HUES48 (cell line): Measurements from ENCODE around the gene SPEM2.

ENCODE experiments used
- H3K27ac ChIP-seq: one replicate; pipeline ENCODE4 v1.7.0; 2013; ENCODE audit warnings: low read depth, low read length, inconsistent platforms
- H3K27me3 ChIP-seq: 2 replicates; pipeline ENCODE4 v1.6.1; 2013; ENCODE audit warnings: mild to moderate bottlenecking, low read length; ENCODE audit not compliant: control insufficient read depth, insufficient read depth
- H3K36me3 ChIP-seq: 2 replicates; pipeline ENCODE4 v1.6.1; 2013; ENCODE audit warnings: low read length; ENCODE audit not compliant: control insufficient read depth, insufficient read depth
- H3K4me1 ChIP-seq: 2 replicates; pipeline ENCODE4 v1.6.1; 2013; ENCODE audit warnings: mild to moderate bottlenecking, low read length; ENCODE audit not compliant: control insufficient read depth, insufficient read depth
- H3K4me3 ChIP-seq: 2 replicates; pipeline ENCODE4 v1.5.1; 2013; ENCODE audit warnings: mild to moderate bottlenecking, low read depth, low read length
- H3K9ac ChIP-seq: 2 replicates; pipeline ENCODE4 v1.6.1; 2013; ENCODE audit warnings: mild to moderate bottlenecking, low read depth, low read length, moderate library complexity
- H3K9me3 ChIP-seq: 2 replicates; pipeline ENCODE4 v1.6.1; 2013; ENCODE audit warnings: low read length; ENCODE audit not compliant: control insufficient read depth, insufficient read depth

The SPEM2 gene

DNA sequence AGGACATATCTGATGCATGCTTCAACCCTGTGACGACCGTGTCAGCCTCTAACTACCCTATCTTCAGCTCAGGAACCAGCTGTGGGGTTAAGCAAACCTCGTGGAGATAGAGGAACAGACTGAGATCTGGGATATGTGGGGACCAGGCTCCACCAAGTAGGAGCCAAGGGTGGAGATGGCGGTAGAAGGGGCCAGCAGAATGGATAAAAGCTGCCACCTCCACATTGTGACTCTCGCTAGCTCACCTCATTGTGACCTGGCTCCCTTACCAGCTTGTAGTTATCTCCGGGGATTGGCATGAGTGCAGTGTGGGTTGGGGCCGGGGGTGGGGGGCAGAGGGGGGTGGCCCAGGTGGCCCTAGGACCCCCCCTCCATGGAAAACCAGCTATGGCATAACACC lies at the start of gene SPEM2:
Gene SPEM2 (plus strand): TSS at position 301 of the 400 bp plus-strand sequence. CDS start 73 bp downstream, at position 374.
- Histone ChIP-seq H3K27ac (no peak within 1 kb of the TSS), H3K27me3 (no peaks in the 10 kb centered on the region), H3K4me1 (no peaks in the 10 kb centered on the region), H3K36me3 (no peaks in the 10 kb centered on the region), H3K9me3 (no peaks in the 10 kb centered on the region), H3K4me3 (no peak within 1 kb of the TSS), H3K9ac (no peak within 1 kb of the TSS)

DNA sequence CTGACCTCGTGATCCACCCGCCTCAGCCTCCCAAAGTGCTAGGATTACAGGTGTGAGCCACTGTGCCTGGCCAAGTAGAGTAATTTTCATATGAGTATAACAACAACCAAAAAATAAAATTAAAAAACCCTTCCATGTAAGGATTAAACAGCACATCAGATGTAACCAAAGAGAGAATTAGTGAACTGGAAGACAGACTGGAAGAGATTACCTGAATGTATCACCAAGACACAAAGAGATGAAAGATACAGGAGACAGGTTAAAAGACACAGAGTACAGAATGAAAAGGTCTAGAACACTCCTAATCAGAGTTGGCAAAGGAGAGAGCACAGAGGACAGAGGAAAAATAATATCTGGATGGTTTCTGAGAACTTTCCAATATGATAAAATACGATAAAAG lies 46.3 kb upstream of the SPEM2 start:
- Histone ChIP-seq H3K4me3 (no peak overlapping the region), H3K27me3 (peaks cover 45% of the 10 kb centered on the region), H3K9me3 (no peaks in the 10 kb centered on the region), H3K27ac (no peak overlapping the region), H3K36me3 (no peaks in the 10 kb centered on the region), H3K9ac (no peak overlapping the region), H3K4me1 (peaks cover 5% of the 10 kb centered on the region; the same call in 1 of the 2 replicates)

DNA sequence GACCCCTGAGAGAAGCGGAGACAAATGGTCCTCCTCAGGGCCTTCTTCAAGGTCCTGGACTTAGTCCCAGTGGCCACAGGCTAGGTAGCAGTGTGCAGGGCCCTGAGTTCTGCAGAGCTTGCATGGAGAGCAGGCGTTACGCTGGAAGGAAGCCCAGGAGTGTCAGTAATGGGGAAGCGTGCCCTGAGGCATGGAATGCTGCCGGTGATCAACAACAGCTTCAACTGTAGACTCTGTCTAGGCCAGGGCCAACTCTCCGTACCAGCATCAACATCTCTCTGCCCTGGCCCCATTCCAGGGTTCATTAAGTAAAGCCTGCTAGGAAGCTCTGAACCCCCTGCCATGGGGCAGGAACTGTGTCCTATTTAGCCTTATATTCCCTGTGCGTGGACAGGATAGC lies 45.1 kb upstream of the SPEM2 start:
- peak overlapping the region; percentile 59 for H3K4me3 ChIP-seq
- no peak overlapping the region for H3K9ac ChIP-seq
- H3K9me3 ChIP-seq: no peaks in the 10 kb centered on the region
- H3K27me3 ChIP-seq: peaks cover 45% of the 10 kb centered on the region
- peaks cover 12% of the 10 kb centered on the region; the same call in 1 of the 2 replicates for H3K4me1 ChIP-seq
- no peak overlapping the region for H3K27ac ChIP-seq
- H3K36me3 ChIP-seq: no peaks in the 10 kb centered on the region

DNA sequence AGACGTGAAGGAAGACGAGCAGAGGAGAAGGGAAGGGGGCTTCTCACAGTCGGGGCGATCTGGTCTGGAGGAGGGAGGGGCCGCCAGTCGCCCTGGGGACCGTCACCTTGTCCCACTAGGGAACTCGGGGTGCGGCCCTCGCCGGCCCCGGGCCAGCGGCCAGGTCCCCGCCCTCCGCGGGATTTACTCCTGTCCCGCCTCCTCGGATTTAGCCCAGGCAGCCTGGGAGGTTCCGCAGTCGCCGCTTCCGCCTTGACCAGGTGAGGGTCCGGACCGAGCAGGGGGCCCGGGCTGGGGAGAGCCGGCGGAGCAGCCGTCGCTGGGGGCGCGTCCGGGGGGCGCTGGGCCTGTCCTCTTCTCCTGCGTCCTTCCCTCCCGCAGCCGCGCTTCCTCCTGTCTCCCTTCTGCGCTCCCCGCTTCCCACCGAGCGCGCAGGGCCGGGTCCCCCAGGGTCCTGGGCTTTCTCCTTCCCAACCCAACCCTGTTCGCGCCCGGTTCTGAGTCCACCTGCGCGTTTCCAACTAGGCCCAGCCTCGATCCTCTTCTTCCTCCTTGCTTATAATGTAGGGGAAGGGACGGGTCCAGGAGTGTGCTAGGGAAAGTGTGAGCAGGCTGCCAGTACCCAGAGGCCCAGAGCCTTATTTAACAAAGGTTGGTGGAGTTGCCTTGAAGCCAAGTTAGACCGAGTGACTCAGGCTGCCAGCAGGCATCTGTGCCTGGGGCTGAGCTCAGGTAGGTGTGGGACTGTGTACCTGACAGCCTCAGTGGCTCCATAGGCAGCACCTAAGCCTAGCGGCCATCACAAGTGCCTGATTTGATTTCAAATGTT lies 44.3 kb upstream of the SPEM2 start, which contains the start of gene TNK1:
Gene TNK1 (plus strand): TSS at position 235 of the 829 bp plus-strand sequence. CDS start 1,838 bp downstream, outside the sequence.
- peak within 1 kb of the TSS; percentile 59 for H3K4me3 ChIP-seq
- no peak within 1 kb of the TSS for H3K9ac ChIP-seq
- H3K4me1 ChIP-seq: peaks cover 12% of the 10 kb centered on the region; the same call in 1 of the 2 replicates
- no peaks in the 10 kb centered on the region for H3K36me3 ChIP-seq
- no peaks in the 10 kb centered on the region for H3K9me3 ChIP-seq
- no peak within 1 kb of the TSS for H3K27ac ChIP-seq
- peaks cover 45% of the 10 kb centered on the region for H3K27me3 ChIP-seq

DNA sequence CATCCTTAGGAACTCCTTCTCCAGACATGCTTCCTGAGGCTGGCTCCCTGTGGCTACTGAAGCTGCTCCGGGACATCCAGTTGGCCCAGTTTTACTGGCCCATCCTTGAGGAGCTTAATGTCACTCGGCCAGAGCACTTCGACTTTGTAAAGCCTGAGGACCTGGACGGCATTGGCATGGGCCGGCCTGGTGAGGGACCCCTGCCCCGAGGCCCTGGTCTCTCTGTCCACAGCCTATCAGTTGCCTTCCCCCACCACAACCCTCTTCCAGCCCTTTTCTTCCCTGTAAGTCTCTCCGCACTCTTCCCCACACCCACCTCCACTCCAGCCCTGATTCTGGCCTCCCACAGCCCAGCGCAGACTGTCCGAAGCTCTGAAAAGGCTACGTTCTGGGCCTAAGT lies 42.5 kb upstream of the SPEM2 start:
- Histone ChIP-seq H3K9ac (no peak overlapping the region), H3K9me3 (no peaks in the 10 kb centered on the region), H3K27ac (no peak overlapping the region), H3K27me3 (peaks cover 45% of the 10 kb centered on the region), H3K4me3 (no peak overlapping the region), H3K36me3 (peaks cover 6% of the 10 kb centered on the region), H3K4me1 (peaks cover 12% of the 10 kb centered on the region; the same call in 1 of the 2 replicates)

DNA sequence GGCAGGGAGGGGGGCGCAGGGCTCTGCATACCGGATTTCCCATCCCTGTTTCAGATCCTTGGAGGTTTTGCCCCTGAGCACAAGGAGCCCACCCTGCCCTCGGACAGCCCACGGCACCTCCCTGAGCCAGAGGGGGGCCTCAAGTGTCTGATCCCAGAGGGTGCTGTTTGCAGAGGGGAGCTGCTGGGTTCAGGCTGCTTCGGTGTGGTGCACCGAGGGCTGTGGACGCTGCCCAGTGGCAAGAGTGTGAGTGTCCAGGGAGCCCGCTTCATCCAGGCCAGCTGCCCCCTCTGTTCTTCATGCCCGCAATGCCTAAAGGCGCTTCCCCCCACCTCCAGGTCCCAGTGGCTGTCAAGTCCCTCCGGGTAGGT lies 42.1 kb upstream of the SPEM2 start:
- no peak overlapping the region for H3K27ac ChIP-seq
- no peaks in the 10 kb centered on the region for H3K9me3 ChIP-seq
- no peak overlapping the region for H3K9ac ChIP-seq
- peaks cover 11% of the 10 kb centered on the region for H3K36me3 ChIP-seq
- H3K4me3 ChIP-seq: peak overlapping the region; percentile 64
- peaks cover 12% of the 10 kb centered on the region; the same call in 1 of the 2 replicates for H3K4me1 ChIP-seq
- H3K27me3 ChIP-seq: peaks cover 45% of the 10 kb centered on the region

DNA sequence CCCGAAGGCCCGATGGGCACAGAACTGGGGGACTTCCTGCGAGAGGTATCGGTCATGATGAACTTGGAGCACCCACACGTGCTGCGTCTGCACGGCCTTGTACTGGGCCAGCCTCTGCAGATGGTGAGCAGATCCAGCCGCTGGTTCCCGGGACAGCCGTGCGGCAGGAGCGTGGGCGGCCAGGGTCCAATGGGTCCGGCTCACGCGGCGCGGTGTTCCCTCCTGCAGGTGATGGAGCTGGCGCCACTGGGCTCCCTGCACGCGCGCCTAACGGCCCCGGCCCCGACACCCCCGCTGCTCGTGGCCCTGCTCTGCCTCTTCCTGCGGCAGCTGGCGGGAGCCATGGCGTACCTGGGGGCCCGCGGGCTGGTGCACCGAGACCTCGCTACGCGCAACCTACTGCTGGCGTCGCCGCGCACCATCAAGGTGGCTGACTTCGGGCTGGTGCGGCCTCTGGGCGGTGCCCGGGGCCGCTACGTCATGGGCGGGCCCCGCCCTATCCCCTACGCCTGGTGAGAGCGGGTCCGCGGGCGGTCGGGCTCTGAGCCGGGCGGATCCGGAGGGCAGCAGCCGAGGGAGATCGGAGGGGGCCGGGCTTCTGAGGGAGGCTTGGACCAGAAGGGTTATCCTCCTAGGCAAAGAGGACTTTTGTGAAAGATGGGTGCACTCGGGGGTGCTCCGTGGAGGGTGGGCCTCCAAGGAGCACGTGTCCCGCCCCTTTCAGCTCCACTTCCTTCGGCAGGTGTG lies 41.5 kb upstream of the SPEM2 start:
- Histone ChIP-seq H3K4me1 (peaks cover 12% of the 10 kb centered on the region; the same call in 1 of the 2 replicates), H3K27me3 (peaks cover 45% of the 10 kb centered on the region), H3K9me3 (no peaks in the 10 kb centered on the region), H3K36me3 (peaks cover 16% of the 10 kb centered on the region), H3K4me3 (peak overlapping the region; percentile 64), H3K27ac (no peak overlapping the region), H3K9ac (peak overlapping the region; percentile 43; the same call in 1 of the 2 replicates)

DNA sequence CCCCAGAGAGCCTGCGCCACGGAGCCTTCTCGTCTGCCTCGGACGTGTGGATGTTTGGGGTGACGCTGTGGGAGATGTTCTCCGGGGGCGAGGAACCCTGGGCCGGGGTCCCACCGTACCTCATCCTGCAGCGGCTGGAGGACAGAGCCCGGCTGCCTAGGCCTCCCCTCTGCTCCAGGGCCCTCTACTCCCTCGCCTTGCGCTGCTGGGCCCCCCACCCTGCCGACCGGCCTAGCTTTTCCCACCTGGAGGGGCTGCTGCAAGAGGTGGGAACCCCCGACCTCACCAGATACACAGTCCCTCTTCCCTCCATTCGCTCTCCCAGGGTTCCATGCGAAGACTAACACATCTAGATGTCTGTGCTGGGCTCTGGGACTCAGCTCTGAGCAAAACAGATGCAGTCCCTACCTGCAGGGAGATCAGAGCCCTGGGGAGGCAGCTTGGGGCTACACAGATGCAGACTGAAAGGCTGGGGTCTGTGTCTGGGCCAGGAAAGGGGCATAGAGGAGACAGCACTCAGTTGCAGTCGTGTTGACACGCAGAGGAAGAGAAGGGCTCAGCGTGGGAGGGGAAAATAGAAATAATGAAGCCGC lies 40.8 kb upstream of the SPEM2 start:
- H3K9me3 ChIP-seq: no peaks in the 10 kb centered on the region
- H3K36me3 ChIP-seq: peaks cover 23% of the 10 kb centered on the region
- H3K4me1 ChIP-seq: peaks cover 12% of the 10 kb centered on the region; the same call in 1 of the 2 replicates
- H3K9ac ChIP-seq: peak overlapping the region; percentile 43; the same call in 1 of the 2 replicates
- no peak overlapping the region for H3K27ac ChIP-seq
- peak overlapping the region; percentile 64 for H3K4me3 ChIP-seq
- H3K27me3 ChIP-seq: peaks cover 40% of the 10 kb centered on the region

DNA sequence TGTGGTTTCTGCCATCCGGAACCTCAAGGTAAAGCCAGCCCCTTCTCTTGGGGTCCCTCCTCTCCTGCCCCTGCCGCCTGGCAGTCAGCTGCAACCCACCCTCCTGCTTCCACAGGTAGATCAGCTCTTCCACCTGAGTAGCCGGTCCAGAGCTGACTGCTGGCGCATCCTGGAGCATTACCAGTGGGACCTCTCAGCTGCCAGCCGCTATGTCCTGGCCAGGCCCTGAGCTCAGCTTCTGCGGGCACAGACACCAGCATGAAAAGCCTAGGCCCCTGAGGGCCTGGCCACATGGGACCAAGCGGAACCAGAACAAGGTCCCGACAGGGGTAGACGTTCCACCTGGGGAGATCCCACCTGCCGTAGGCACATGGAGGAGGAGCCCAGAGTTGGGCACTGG lies 36.6 kb upstream of the SPEM2 start:
- H3K36me3 ChIP-seq: peaks cover 52% of the 10 kb centered on the region

DNA sequence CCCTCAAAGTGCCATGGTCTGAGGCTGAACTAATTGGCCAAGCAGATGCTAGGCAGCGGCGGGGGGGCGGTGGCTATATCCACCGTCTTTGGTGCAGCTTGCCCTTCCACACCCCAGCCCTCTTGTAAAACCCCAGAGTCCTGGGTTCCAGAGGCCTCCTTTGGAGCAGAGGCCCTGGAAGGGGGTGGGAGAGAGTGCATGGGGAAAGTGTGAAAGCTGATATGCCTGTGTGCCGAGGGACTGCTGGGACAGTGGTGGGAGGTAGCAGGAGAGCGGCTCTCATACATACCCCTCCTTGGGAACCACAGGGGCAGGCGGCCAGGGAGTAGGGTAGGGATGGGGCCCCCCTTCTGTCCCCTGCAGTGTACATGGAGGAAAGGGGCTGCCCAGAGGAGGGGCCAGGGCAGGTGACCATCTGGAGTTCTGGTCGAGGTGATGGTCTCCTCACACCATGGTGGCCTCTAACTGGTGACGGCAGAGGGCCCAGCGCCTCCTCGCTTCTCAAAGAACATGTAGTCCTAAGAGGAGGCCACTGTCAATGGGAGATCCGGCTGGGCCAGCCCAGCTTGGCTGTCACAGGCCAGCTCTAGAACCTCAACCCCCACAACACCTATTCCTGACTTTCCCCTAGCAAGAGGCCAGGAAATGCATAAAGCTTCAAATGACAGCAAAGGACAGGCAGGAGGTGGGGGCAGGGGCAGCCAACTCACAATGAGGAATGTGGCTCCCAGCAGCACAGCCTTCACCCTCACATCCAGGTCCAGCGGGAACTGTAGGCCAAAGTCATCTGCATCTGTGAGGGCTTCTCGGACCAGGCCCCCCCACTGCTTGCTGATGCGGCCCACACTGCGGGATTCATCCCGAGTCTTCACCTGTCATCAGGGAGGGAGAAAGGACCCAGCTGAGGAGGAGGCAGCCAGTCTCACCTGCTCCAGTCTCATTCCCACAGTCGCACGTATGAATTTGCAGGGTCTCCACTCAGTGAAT lies 35.2 kb upstream of the SPEM2 start:
- H3K9ac ChIP-seq: no peak overlapping the region
- H3K9me3 ChIP-seq: no peaks in the 10 kb centered on the region
- no peak overlapping the region for H3K4me3 ChIP-seq
- no peaks in the 10 kb centered on the region for H3K27me3 ChIP-seq
- H3K36me3 ChIP-seq: peaks cover 52% of the 10 kb centered on the region
- no peak overlapping the region for H3K27ac ChIP-seq
- peaks cover 5% of the 10 kb centered on the region; the same call in 1 of the 2 replicates for H3K4me1 ChIP-seq

More for the DNA sequence above, 36.6 kb upstream of the SPEM2 start:
- Histone ChIP-seq H3K4me1 (peaks cover 12% of the 10 kb centered on the region), H3K9ac (no peak overlapping the region), H3K27me3 (peaks cover 1% of the 10 kb centered on the region; the same call in 1 of the 2 replicates), H3K4me3 (no peak overlapping the region), H3K9me3 (no peaks in the 10 kb centered on the region), H3K27ac (no peak overlapping the region)
